ENCODE measurements around the gene PTF1A.
"Not testable (repeated sequence)": the region's sequence is repeated elsewhere in the genome, so short reads cannot be mapped to it uniquely, and the experiment has no call there.

Gene PTF1A

GRCh38 chr10:23204773-23205172, 12.7 kb downstream of the PTF1A start:
- DNase-seq: no peak

- DNase-seq: no peak
These were observed 14.0 kb downstream of the PTF1A start for GRCh38 chr10:23205972-23206642.

GRCh38 chr10:23217471-23217870, 25.4 kb downstream of the PTF1A start:
- no peak for DNase-seq

- DNase-seq: no peak
These were observed 38.5 kb downstream of the PTF1A start for GRCh38 chr10:23230582-23230981.

GRCh38 chr10:23238015-23238414, 45.9 kb downstream of the PTF1A start:
- DNase-seq: no peak

- DNase-seq: not testable (repeated sequence)
These were observed 49.7 kb downstream of the PTF1A start for GRCh38 chr10:23241779-23242178.
